Measurements from ENCODE around the gene IGSF8. TPM values are rescaled to one million over a fixed set of nuclear protein-coding genes. Genes with fewer than 3 reads are reported as not detected.

IGSF8 gene
- total and polyA plus RNA-seq, 2 of the 8 experiments (the other 6 are each of a cell fraction or from before 2014, with no cell fraction given): 69.6 to 132 TPM

DNA sequence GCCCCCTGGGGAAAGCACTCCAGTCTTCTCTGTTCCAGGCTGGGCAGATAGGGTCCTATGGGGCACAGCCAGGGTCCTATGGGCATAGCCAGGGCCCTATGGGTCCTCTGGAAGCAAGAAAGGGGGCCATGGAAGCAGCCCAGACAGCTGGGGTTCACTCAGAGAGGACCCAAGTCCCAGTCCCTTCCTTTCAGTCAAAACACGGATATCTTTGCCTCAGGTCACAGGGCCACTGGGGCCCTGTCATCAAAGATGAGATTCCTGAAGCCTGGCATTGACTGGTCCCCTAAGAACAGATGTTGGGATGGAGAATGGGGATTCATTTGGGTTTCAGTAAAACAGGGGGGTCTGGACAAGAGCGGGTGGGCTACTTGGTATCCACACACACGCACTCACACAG, 8.5 kb downstream of the IGSF8 start:
- no peak overlapping the region for H4K5ac ChIP-seq (ENCODE audit: insufficient read length, low read depth, low read length)
- H3K36me3 ChIP-seq (ENCODE audit: control insufficient read depth in 2 of 4, insufficient read depth in 4 of 4, low read length in 3 of 4): peaks cover 9 to 35% (median 19%) of the 10 kb centered on the region in 4 experiments
- H3K79me2 ChIP-seq (ENCODE audit: control insufficient read depth in 1 of 2, insufficient read depth in 2 of 2, low read length in 2 of 2): peaks cover 0 to 8% of the 10 kb centered on the region in 2 experiments; a peak in 2 of 4 replicates
- H3K9ac ChIP-seq (replicated peaks in 1 of 4; ENCODE audit: extremely low read depth in 1 of 4, low read depth in 3 of 4, low read length in 3 of 4): no peak overlapping the region
- no peak overlapping the region for H3K14ac ChIP-seq (ENCODE audit: insufficient read length)
- H3K4me3 ChIP-seq (ENCODE audit: extremely low read depth in 1 of 4, insufficient read depth in 2 of 4, low read depth in 3 of 4, low read length in 4 of 4): no peak overlapping the region
- no peak overlapping the region for H3K23ac ChIP-seq (ENCODE audit: insufficient read length)
- peaks cover 0 to 4% (median 0%) of the 10 kb centered on the region in 4 experiments; a peak in 3 of 7 replicates for H3K27me3 ChIP-seq (replicated peaks in 1 of 4; ENCODE audit: control insufficient read depth in 3 of 4, extremely low read depth in 1 of 4, insufficient read depth in 3 of 4, low read length in 3 of 4)
- CTCF ChIA-PET (ENCODE audit: partially characterized antibody): interaction anchor here (1.6 to 50.1 kb wide), 5 partner anchors 6 to 33 kb away, joined by 4 to 1874 read pairs (median 37); partner anchors contain the start of genes IGSF8 and KCNJ10
- no peak overlapping the region for H3K27ac ChIP-seq (ENCODE audit: low read depth, low read length)
- DNase-seq (ENCODE audit: low read depth in 1 of 2, low spot score in 2 of 2): no peak
- peaks cover 0 to 4% of the 10 kb centered on the region in 2 experiments for H4K20me1 ChIP-seq (replicated peaks in 1 of 2; ENCODE audit: control insufficient read depth in 1 of 2, insufficient read depth in 2 of 2, low read length in 2 of 2)
- no peaks in the 10 kb centered on the region for H3K9me3 ChIP-seq (ENCODE audit: insufficient read depth in 2 of 2, low read depth in 1 of 2, low read length in 1 of 2)
- H2AK5ac ChIP-seq (ENCODE audit: low read depth, low read length): no peak overlapping the region
- H4K91ac ChIP-seq (replicated peaks; ENCODE audit: insufficient read length, low read length): no peak overlapping the region
- H3K18ac ChIP-seq (ENCODE audit: extremely low read depth, low read length): no peak overlapping the region
- no peak overlapping the region for H2BK20ac ChIP-seq (ENCODE audit: low read length)
- H3K4me1 ChIP-seq (replicated peaks in 1 of 4; ENCODE audit: control insufficient read depth in 3 of 4, insufficient read depth in 4 of 4, low read length in 3 of 4): peaks cover 0 to 3% (median 1%) of the 10 kb centered on the region in 4 experiments; a peak in 3 of 7 replicates
- WGBS, 2 experiments (ENCODE audit: extremely low coverage in 1 of 2, insufficient coverage in 1 of 2, insufficient read length in 1 of 2, insufficient replicate concordance in 2 of 2, low coverage in 1 of 2, low lambda C conversion rate in 2 of 2, missing lambda C conversion rate in 1 of 2): 97% methylated on average over 3 of the region's 3 CpGs; no CpG with 5 or more reads in 1 of the 2 experiments
- H3K23me2 ChIP-seq (ENCODE audit: low read depth, low read length): no peaks in the 10 kb centered on the region
- H2BK120ac ChIP-seq (replicated peaks; ENCODE audit: low read depth, low read length): no peak overlapping the region
- H4K8ac ChIP-seq (ENCODE audit: extremely low read depth, insufficient read depth, low read length): no peak overlapping the region
- no peak overlapping the region for H3K4me2 ChIP-seq (ENCODE audit: insufficient read depth in 1 of 2, low read depth in 2 of 2, low read length in 2 of 2)
- FAIRE-seq: no peak
- H3K4ac ChIP-seq (replicated peaks; ENCODE audit: insufficient read length, low read depth, low read length): no peak overlapping the region
- no peak overlapping the region for H2BK5ac ChIP-seq (ENCODE audit: low read depth, low read length)
- no peak overlapping the region for H3K56ac ChIP-seq (replicated peaks; ENCODE audit: insufficient read length, low read depth, low read length)
- no peak overlapping the region for H2AFZ ChIP-seq (ENCODE audit: low read length)
- H2BK15ac ChIP-seq (ENCODE audit: low read length): no peak overlapping the region
- POLR2A ChIA-PET (ENCODE audit: partially characterized antibody): interaction anchor here (0.8 kb wide), 2 partner anchors 12 to 116 kb away, joined by 3 to 4 read pairs; no protein-coding TSS in a partner anchor
- peaks cover 4% of the 10 kb centered on the region; the same call in 1 of the 2 replicates for H3K79me1 ChIP-seq (ENCODE audit: low read depth, low read length)
- no peak overlapping the region for H2BK12ac ChIP-seq (ENCODE audit: low read depth, low read length)
- TF ChIP-seq MAFK (IDR thresholded peaks at IDR 0.05; ENCODE audit: low read depth, low read length): no peak
- TF ChIP-seq EZH2 (IDR thresholded peaks at IDR 0.05; ENCODE audit: low read depth, low read length, severe bottlenecking): no peak
- no peak for TF ChIP-seq POLR2AphosphoS5 (IDR thresholded peaks at IDR 0.05; ENCODE audit: low read depth, low read length)
- TF ChIP-seq CEBPB (IDR thresholded peaks at IDR 0.05; ENCODE audit: low read depth, low read length): no peak
- no peak for TF ChIP-seq SP4 (IDR thresholded peaks at IDR 0.05; ENCODE audit: low read length)
- TF ChIP-seq RBBP5 (IDR thresholded peaks at IDR 0.05; ENCODE audit: borderline replicate concordance, low read depth, low read length): no peak
- no peak for TF ChIP-seq YY1 (IDR thresholded peaks at IDR 0.05; ENCODE audit: low read depth, low read length)
- TF ChIP-seq CTBP2 (IDR thresholded peaks at IDR 0.05; ENCODE audit: borderline replicate concordance, insufficient read depth, insufficient read length, low read length): no peak
- no peak for TF ChIP-seq SAP30 (IDR thresholded peaks at IDR 0.05; ENCODE audit: insufficient read depth, insufficient replicate concordance, low read length)
- TF ChIP-seq RXRA (IDR thresholded peaks at IDR 0.05; ENCODE audit: insufficient read depth, low read depth, low read length): no peak
- no peak for TF ChIP-seq ASH2L (IDR thresholded peaks at IDR 0.05; ENCODE audit: low read length)
- no peak for TF ChIP-seq SIRT6 (IDR thresholded peaks at IDR 0.05; ENCODE audit: low read length)
- TF ChIP-seq GTF2F1 (IDR thresholded peaks at IDR 0.05; ENCODE audit: borderline replicate concordance, low read depth, low read length): no peak
- no peak for TF ChIP-seq TAF7 (optimal IDR thresholded peaks at IDR 0.05; ENCODE audit: borderline replicate concordance, low read depth, low read length)

All from H1 (cell line).